ENCODE results near the gene TBC1D7.

DNA sequence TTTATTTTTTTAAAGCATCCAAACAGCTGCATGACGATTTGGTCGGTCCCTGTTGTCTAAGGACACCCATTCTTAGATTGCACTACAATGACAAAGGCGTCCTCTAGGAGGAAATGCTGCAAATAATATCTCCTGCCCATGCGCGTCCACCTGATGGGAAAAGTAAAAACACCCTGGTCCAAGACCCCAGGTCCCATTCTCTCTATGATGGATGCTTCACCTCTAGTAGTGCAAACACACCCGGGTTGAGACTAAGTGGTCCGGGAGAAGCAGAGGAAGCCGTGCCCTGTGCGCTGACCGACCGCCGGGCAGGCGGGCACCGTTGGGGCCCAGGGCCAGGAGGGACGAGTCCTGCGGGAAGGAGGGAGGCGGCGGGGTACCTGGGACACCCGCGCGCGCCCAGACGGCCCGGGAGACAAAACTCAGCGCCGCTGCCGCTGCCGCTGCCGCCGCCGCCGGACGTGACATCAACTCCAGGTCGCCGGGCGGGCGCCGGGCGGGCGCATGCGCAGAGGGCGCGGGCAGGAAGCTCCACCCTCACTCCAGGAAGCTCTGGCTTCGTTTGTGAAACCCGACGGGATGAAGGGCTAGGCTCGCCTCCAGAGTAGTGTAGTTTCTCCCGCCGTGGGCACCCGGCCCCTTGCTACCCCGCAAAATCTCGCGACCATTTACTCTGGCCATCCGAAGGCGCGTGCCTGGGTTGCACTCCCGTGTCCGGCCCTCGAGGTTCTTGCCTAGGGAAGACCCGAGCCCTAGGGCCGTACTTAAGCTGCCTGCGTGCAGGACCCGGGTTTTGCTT is at the start of gene TBC1D7:
- TF ChIP-seq, protein P1, sequence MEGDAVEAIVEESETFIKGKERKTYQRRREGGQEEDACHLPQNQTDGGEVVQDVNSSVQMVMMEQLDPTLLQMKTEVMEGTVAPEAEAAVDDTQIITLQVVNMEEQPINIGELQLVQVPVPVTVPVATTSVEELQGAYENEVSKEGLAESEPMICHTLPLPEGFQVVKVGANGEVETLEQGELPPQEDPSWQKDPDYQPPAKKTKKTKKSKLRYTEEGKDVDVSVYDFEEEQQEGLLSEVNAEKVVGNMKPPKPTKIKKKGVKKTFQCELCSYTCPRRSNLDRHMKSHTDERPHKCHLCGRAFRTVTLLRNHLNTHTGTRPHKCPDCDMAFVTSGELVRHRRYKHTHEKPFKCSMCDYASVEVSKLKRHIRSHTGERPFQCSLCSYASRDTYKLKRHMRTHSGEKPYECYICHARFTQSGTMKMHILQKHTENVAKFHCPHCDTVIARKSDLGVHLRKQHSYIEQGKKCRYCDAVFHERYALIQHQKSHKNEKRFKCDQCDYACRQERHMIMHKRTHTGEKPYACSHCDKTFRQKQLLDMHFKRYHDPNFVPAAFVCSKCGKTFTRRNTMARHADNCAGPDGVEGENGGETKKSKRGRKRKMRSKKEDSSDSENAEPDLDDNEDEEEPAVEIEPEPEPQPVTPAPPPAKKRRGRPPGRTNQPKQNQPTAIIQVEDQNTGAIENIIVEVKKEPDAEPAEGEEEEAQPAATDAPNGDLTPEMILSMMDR (IDR thresholded peaks at IDR 0.05): peak in 1 of 2 donors; percentile 7
- peak in 2 of 3 donors; percentile 5 to 6 for TF ChIP-seq POLR2AphosphoS5 (IDR thresholded peaks at IDR 0.05)

Data from suprapubic skin (tissue), 3 donors.